GM18867 (cell line): ENCODE results near the gene SSX2IP.
A peak's percentile ranks its signal among the peaks of the same experiment; 100 is the strongest.

ENCODE experiments used
- ATAC-seq: cut with Tn5 transposase; IDR thresholded peaks from one replicate; pipeline ENCODE4 v1.9.1; 2021; ENCODE audit warnings: mild to moderate bottlenecking, moderate library complexity; ENCODE audit not compliant: unreplicated experiment

Gene SSX2IP

DNA sequence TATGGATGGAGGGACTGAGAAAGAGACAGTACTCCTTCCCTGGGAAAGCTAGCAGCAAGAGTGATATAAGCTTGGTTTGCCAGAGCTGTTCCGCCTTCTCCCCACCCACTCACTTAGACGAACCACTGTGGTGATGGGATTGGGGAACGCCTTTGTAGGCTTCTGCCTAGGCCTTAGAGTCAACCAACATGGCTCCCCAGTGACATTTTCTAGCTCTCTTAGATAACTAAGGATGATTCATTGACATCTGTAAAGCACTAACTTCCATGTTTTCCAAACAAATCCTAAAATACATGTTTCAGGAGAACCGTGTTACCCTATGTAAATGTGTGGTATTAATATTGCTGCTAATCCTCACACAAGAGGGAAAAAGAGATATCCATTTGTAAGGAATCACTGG lies 21.6 kb upstream of the SSX2IP start:
- no peak for ATAC-seq

DNA sequence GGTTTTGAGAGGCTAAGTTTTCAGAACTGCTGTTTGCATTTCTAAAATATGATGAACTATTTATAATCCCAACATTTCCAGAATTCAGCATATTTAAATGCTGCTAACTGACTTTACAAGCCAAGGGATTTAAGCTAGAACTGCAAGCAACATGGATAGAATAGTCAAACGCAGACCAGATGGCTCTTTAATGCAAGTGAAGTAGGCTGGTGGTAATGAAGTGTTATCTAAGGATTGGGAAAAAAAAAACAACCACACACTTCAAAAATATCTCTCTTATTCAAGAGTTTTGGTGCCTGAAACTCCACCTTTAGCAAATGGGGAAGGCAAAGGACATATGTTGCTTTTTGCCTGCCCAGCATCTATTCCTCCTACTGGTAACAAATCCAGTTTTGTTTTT lies 20.9 kb upstream of the SSX2IP start:
- no peak for ATAC-seq

DNA sequence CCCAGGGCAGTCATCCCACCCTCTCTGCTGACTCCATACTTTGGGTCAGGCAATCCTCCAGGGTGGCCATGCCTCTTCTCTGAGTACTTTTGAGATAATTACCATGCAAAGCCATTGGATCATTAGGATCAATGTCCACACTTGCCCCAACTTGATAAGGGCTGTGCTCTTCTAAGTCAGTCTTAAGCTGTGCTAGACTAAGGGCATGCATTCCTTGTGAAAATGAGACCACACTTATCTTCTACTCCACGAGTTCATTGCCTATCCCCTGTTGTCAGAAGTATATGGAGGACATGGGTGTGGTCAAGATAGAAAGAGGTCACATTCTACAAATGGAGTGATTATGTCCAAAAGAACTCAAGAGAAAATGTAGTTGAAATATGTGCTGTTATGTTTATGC lies 18.9 kb upstream of the SSX2IP start:
- ATAC-seq: no peak

DNA sequence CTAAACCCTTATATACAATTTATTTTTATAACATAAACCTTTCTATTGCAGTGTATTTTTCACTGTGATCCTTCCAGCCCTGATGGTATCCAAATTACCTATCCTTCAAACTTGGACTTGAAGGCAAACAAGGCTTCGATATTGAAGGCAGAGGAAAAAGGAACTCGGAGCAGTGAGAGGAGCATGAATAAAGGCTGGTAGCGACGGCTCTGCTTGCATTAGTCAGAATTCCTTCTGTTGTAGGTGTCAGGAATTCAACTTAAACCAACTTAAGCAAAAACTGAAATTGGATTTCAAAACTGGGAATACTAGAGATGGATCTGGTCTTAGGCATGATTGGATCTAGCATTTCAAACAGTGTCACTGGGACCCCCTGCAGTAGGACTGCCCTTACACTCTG lies 17.8 kb upstream of the SSX2IP start:
- ATAC-seq: no peak

DNA sequence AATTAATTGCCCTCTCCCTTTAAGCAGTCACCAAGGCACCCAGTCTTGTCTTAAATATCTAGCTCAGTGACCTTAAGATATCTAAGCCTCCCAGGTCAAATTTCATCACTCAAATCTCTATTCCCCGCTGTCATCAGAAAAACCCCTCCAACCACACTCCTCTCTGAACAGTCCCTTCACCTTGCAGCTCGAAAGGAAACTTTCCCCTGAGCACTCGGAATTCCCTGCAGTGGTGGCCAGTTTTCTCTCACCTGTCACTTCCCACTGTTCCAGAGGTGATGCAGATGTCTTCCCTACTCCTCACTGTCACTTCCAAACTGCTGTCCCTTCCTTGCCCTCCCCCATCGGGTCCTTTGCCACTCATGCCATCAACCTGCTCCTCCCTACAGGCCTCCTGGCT lies 15.3 kb upstream of the SSX2IP start:
- ATAC-seq: no peak

DNA sequence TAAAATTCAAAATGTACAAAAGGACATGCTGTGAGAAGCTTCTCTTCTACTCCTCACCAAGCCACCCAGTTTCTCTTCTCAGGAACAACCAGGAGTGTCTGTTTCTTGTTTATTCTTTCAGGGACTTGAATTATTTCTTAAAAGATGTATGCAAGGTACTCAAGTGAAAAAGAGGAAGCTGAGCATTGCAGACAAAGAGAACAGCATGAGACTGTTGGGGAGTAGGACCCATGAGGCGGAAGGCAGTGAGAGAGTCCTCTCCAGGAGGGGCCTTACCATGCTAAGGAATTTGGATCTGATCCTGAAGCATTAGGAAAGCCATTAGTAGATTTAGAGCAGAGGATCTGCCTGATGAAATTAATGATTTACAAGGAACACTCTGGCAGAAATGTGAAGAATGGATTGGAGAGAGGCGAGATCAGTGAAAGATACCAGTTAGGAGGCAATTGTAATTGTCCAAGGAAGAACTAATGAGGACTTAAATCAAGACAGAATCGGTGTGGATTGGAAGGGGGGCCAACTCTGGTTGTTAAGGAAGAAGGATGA lies 14.7 kb upstream of the SSX2IP start:
- ATAC-seq: no peak

DNA sequence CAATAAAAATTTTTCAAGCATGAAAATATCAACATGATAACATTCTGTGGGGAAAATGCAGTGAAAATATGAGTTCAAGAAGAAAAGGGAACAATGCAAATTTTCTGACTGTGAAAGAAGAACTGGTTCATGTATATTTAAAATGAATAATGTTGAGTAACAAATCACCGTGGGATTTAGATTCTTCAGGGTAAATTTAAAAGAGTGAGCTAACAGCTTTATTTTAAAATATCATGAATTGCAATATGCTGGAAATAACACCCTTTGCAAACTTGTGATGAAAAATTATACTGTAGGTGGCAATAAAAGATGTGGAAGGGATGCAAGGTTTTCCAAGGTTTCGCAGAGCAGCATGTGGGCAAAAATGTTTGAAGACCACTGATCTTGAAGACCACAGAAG lies 13.2 kb upstream of the SSX2IP start:
- no peak for ATAC-seq

DNA sequence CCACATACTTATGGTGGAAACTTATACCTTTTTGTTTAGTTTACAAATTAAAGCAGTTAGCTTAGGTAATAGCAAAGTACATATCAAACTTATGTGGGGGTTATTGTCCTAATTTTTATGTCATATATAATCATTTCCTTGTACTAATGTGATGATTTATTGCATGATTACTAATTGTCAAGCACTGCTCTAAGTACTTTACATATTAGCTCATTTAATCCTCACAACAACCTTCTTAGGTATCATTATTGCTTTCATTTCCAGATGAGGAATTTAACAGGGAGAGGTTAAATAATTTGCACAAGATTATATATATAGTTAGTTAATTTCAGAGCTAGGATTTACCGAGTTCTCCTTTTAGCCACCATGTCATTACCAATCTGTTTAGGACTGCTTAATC lies 11.9 kb upstream of the SSX2IP start:
- ATAC-seq: no peak

DNA sequence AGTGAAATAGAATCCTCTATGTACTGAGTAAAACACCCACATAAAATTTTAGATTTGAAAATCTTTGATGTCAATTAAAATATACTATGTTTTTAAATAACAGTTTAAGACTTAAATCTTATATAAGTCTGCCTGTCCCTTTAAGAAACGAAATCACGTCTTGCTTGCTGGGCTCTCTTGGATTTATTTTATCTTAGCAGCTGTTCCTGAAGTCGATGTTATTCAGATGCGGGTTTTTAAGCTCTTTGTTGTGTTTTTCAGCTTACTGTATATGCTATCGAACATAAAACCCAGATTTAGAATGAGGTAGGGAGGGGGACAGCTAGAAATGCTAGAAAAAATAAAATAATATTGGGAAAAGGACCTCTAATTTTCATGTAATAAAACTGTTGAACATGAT lies 11.1 kb upstream of the SSX2IP start:
- no peak for ATAC-seq

DNA sequence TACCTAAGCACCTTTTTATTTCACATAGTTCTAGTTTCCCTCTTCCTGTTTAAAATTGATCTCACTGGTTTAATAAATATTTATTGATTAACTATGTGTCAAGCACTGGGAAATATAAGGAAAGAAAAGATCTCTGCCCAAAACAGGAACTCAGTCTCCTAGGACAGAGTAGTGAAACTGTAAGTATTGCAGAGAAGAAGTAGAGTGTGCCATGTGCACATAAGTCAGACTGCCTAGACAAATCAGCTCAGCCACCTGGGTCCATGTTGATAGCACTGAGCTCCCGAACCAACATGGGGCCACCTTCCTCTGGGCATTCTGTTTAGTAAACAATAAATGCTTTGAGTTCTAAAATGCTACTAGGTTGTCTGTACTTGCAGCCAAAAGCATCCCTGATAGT lies 9.8 kb upstream of the SSX2IP start:
- peak; percentile 84 for ATAC-seq

DNA sequence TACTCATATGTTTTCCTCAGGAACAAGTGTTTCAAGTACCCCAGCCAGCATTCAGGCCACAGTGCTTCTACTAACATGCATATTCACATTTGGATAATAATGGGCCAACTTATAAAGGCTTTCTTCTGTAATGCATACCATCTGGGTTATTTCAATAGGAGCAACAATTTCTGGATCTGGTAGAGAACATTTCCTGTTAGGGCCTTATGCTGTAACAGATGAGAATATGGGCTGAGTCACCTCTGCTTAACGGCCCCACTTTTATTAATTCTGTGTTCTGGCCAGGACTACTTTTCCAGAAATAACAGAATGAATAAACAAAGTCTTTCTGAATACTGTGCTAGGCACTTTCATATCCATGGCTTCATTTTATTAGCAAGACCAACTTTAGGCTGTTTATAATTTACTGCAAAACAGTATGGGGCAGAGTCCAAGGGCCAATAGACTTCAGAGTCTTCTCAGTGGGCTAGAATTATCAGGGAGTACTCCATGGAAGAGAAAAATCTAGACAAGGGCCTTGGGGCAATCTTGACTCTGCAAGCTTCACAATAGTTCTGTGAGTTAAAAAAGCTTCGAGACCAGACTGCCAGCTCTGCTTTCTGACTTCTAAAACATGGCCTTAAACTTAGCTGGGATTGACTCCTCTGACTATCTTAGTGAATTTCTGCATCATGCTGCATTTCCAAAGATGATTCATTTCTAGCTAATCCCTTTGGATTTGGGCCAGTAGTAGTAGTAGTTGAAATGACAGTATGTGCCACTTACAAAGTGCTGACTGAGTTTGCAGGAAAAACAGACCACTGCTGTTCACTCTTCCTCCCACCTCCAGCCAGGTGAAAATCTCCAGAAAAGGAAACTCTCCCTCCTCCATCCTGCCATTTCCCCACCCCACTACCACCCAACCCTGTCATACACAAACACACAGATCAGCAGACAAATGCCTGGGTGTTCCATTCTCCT lies 8.2 kb upstream of the SSX2IP start:
- ATAC-seq: no peak

DNA sequence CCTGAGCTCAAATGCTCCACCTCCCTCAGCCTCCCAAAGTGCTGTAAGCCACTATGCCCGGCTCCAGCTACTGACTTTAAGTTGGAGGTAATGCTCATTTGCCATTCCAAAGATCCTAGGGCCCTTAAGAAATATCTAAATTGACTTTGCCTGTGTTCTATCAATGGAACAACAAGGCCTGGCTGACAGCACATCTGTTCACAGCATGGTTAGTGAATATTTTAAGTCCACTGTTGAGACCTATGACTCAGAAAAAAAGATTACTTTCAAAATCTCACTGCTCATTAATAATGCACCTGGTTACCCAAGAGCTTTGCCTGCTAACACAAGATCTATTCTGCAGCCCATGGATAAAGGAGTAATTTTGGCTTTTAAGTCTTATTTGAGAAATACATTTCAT lies 3.5 kb upstream of the SSX2IP start:
- no peak for ATAC-seq

DNA sequence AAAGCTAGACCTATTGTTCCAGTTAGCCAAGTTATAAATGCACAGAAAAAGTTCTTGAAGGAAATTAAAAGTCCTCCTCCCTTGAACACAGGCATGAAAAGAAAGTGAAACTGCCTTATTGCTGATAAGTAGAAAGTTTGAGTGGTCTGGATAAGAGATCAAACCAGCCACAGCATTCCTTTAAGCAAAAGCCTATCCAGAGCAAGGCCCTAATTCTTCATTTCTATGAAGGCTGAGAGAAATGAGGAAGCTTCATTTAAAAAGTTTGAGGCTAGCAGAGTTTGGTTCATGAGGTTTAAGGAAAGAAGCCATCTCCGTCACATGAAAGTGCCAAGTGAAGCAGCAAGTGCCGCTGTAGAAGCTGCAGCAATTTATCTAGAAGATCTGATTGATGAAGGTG lies 2.7 kb upstream of the SSX2IP start:
- no peak for ATAC-seq

DNA sequence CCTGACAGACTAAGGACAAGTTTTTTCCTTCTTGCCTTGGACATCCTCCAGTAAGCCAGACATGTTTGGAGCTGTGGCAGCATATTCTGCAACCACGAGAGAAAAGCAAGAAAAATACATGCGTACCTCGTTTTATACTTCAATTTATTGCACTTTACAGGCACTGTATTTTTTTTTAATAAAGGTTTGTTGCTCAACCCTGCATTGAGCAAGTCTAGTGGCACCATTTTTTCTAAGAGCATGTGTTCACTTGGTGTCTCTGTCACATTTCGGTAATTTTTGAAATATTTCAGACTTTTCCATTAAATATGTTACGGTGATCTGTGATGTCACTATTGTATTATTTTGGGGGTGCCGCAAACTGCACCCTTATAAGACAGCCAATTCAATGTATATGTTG lies 2.1 kb upstream of the SSX2IP start:
- ATAC-seq: no peak

DNA sequence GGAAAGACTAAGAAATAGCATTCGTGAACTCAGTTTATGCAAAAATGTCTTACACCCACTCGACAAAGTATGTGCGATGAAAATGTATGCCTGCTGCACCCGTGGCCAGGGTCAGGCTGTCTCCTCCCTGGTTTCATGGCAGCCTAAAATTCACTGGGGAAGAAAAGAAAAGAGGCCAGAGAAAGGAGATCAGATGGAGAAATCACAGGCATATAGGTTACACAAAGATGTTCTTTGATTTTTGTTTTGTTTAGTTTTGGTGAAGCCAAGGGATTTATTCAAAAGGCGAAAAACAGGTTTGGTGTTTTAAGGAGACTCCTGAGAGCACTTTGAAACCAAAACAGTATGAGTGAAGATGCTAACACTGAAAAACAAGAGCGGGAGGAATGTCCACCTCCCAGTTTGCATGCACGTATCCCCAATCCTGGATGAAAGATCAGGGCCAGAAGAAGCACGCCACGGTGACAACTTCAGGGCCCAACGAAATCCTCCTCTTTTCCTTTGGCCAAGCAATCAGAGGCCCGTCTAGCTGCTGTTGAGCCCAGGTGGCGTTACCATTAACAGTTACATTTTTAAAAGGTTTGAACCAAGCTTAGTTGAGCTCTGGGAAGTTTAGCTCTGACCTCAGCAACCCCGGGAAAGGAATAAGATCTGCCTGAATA lies 992 bp upstream of the SSX2IP start:
- ATAC-seq: no peak

DNA sequence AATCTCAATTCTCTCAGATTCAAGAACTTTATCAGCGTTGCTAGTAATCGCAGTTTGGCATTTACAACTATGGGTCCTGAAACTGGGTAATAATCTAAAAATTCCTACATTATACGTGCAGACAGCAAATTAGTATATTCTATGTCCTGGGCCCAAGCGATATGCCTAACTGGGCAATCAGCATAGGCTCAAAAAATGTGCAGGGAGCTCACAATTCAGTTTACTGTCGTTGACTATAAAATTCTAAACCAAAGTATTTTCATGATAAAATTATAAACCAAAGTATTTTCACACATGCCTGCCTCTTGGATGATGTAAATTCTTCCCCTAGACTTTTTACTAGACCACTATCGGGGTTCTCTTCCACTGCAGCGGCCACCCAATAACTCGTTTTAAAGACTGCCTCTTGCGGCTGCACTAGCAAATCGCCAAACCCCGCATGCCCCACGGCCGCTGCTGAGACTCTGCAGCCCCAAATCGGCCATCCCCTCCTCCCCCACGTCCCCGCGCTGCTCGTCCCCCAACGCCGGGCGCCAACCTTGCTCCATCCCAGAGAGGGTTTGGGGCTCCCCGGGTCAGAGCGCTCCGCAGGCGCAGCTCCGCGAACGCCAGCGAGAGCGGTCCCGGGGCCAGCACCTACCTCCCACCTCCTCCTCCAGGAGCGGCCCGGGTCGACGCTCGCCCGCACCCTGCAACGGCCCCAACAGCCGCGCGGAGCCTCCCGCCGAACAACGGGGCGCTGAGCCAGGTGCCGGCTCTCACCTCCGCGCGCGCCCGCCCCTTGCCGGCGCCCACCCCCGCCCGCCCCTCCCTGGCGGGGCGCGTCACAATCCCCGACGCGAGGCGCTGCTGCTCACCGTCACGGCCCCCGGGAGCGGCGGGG lies 506 bp downstream of the SSX2IP start:
- ATAC-seq: peak; percentile 34

DNA sequence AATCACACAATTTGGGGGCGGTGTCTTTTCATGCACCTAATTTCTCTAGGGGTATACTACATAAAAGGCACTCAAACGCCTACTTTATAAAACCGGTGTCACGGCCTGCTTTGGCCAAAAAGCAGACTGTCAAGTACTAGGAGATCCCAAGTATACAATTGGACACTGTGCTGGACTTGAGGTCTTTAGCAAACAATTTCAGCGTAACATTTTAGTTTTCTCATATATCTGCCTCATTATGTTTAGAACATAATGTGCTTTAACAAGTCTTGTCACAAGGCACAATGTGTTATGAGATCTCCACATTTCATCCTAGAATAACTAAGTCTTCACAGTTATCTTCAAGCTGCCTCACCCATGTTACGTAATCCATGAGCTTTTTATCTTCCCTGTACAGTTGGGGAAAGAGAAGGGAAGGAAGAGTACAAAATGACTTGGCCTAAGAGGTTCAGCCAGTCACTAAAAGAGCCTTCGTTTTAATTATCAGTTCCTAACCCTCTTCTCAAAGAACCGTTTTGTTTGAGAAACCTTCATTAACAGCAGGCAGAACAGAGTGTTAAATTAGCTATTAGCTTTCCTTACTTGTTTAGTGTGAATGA lies 1.7 kb downstream of the SSX2IP start:
- ATAC-seq: no peak

DNA sequence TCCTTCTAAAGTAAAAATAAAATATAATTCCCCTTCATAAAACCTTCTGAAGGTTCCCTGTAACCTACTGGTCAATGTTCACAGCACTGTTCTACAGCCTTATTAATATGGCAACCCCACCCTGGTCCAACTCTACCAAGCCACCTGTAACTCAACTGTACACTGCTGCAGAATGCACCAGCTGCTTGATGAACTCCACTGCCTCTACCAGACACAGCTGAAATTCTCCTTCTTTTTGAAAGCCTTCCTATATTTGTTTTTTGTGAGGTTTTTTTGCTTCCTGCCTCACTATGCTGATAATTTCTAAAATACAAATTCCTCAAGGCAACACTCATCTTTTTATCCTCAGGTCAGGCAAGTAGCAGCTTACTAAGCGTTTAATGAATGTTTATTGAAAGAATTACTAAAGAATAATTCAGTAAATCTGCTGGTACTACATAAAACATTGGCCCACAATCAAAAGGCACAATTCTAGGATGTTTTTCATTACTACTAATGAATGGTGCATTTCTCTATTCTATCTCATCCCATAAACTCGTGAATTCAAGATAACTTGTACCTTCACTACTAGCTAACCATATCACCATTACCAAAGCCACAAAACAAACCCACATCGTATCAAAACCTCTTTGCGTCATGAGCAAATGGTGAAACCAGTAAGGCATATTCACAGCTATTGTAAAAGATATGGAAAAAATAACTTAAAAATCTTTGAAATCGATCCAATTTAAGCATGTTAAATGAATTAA lies 2.4 kb downstream of the SSX2IP start:
- ATAC-seq: no peak

DNA sequence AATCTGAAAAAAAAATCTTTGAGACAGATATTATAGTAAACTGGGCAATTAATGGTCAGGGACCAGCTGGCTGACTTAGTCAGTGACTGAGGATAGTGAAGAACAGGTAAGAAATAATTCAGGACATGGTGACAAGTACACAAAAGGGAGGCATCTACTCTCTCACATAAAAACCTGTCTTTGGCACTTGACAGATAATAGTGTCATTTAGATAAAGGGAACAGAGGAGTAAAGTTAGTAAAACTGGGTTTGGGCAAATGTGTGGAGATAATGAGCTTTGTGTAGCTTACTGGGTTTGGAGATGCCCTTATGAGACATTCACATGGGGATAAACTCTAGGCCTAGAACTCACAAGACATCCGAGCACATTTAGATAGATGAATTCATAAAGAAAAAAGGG lies 4.0 kb downstream of the SSX2IP start:
- no peak for ATAC-seq

DNA sequence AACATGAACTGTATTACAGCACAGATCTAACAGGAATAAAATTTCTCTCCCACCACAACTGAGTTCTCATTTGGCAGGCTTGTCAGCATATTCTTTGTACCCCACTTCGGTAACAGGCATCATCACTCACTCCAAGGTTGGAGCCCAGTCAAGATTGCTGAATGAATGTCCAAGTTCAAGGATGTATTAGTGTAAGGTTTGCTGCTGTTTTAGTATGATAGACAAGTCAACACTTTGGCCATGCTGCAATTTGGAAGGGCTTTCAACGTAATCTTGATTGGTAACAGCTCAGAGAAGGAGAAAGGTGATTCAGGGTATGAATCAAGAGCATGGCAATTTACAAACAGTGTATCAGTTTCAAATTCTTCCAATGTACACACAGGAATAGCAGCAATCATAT lies 6.8 kb downstream of the SSX2IP start:
- no peak for ATAC-seq
